Stimulated activated naive CD4-positive, alpha-beta T cell (primary cell): ENCODE data around the gene AJUBA.
"Not testable (repeated sequence)": the region's sequence is repeated elsewhere in the genome, so short reads cannot be mapped to it uniquely, and the experiment has no call there.

Experiments used
- DNase-seq, 6 experiments: peaks; one replicate each; lab custom pipeline; 2025; lab: John Stamatoyannopoulos, UW

The AJUBA gene

DNA sequence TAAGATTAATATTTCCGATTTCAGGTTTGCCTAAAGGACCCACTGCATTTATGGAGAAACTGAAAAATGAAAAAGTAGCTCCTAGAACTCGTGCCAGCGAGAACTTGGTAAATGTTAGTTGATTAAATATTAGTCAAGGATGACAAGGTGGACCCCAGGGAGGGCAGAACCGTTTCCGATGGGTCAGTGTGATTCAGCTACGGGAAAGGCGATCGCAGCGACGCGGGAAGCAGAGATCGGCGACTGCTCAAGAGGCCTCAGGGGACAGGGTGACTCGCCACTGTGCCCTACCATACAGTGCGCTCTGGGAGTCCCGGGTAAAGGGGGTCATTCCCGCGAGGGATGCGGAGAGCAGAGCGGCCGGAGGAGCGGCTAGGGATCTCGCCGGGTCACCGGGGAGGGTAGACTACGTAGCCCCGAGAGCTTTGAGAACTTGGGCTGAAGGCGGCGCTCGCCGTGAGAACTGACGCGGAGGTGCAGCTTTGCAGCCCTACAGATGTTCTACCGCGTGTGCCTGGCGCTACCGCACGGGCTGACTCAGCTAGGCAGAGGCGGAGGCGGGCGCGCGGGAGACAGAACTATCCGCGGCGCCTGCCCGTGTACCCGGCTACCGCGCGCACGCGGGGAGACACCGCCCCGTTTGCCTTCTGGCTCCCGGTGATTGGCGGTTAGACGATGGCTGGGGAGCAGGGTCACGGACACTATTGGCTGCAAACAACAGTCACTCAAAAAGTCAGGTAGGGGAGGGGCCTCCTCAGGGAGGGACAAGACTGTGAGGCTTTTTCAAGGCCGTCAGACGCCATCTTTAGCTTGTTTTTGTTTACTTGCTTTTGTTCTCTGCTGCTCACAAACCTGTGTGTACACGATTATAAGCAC lies 24.4 kb upstream of the AJUBA start:
- peak; percentile 91 to 98 (median 96) for DNase-seq

DNA sequence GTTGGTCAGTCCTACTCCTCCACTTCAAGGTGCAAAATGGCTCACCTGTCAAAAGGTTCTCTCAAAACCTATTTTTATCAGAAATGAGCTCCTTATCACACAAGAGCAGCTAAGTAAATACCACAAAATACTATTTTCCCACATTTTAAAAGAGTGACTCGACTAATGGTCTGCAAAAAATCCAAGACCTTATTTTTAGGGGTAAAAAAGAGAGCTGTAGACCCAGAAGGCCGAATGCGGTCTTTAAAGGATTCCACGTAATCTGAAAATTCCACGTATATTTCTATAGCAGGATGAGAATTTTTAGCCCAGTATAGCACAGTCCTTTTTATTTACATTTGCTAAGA lies 23.8 kb upstream of the AJUBA start:
- no peak for DNase-seq

DNA sequence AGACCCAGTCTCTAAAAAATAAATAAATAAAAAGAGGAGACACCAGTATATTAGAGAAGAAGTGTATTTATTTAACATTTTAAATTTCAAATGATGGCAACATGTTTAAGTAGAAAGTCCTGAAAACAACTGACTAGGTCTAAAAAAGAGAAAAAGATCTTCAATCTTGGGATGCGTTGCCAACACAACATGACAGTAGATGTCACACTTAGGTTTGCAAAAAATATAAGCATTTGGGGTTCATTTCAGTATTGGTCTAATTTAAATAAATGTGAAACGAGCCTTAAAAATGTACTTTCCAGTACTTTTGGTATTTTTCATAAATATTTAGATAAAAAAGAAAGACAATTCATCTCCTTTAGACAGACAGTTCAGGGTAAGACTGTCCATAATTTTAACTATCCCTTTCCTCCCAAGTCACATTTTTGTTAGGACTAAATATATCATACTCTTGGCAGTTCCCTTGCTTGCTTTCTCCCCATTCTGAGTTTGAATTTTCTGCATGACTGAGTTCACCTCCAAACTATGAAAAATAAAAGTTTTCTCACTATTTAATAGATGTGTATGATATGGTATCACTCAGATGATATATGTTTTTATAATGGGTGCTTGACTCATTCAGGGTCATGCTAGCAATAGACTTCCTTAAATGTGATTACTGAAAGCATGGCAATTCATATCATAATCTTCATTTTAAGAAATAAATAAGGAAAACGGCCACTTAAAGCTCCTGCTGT lies 23.3 kb upstream of the AJUBA start:
- no peak for DNase-seq

DNA sequence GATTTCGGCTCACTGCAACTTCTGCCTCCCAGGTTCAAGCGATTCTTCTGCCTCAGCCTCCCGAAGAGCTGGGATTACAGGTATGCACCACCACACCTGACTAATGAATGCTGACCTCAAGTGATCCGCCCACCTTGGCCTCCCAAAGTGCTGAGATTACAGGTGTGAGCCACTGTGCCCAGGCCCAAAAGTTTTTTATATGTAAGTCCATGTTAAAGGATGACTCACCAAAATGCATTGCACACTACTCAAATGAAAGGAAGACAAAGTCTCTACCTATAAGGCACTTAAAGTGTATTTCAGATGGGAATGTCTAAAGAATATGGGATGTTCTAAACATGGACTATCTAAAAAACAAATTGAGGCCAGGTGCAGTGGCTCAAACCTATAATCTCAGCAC lies 21.9 kb upstream of the AJUBA start:
- not testable (repeated sequence) for DNase-seq

DNA sequence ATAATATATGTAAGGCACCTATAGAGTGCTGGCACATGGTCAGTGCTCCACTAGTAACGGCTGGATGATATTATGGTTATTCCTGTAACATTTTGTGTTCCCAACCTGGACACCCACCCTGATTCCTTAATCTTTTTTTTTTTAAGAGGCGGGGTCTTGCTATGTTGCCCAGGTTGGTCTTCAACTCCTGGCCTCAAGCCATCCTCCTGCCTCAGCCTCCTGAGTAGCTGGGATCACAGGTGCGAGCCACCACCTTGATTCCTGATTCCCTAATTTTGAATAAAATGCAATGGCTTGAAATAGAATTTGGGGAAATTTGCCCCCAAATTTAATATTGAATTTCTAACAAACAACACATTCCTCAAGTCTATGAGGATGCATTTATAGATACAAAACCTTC lies 20.2 kb upstream of the AJUBA start:
- DNase-seq: no peak

DNA sequence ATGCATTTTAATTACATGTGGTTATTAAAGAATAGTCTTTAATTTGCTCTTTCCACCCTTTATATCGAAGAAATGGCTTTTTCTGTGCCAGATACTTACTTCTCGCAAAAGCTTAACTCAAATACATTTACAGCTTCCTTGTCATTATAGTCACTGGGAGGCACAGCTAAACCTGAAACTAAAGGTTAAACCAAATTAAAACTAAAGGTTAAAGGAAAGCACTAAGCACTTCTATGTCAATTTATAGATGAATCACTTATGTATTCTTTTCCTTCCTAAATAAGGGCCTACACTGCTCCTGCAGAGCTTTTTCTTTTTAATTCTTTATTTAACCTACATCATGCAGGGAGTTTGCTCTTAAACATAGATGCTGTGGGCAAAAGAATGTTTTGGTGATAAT lies 18.5 kb upstream of the AJUBA start:
- DNase-seq: no peak

DNA sequence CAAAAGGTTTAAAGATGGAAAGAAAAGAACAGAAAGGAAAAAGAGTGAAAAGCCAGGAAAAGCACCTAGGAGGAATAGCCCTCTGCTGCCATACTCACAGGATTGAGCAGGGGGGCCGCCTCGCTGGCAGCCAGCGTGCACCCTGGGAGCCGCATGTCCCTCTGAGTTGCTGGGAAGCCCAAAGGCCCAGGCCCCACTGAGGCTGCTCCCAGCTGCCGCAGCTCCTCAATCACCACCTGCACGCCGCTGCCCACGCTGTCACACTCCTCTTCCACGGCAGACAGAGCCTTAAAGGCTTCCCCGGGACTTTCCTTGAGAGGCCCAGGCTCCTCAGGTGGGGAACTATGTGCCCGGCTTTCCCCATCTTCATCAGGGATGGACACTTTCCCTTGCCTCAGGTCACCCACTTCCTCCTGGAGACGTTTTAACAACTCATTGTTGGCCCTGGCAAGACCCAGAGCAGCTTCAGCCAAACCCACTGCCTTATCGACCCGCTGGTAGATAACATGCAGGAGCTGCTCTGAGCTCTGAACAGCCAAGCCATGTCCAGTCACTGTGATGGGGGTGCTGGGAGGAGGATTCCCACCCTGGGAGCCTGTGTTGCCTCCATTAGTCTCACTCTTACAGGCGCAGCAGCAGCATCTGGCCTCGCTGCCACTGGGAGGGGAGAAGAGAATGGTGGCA lies 16.1 kb upstream of the AJUBA start:
- DNase-seq: no peak

DNA sequence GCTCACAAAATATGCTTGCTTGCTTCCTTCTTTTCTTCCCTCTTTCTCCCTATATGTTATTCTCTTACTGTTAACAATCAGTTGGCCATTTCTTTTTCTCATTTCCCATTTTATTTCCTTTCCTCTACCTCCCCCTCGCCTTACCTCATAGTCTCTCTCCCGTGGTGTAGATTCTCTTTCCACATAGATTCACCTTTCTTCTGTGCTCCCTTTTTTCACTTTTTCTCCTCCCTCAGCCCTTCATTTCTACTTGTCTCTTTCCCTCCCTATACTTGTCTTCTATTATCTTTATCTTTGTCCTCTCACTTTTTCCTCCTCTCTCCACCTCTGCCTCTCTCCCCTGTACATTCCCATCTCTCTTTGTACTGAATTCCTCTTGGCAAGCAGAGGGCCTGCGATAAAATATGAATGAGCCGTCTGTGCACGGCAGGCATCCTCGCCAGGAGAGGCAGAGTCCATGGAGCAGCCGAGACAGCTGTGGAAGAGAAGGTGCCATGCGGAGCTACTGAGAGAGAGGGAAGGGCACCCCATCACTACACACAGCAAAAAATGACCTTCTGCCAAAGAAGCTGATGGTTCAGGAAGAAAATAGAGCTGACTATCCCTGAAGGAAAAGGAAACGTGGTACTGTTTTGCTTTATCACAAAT lies 15.4 kb upstream of the AJUBA start:
- DNase-seq: no peak

DNA sequence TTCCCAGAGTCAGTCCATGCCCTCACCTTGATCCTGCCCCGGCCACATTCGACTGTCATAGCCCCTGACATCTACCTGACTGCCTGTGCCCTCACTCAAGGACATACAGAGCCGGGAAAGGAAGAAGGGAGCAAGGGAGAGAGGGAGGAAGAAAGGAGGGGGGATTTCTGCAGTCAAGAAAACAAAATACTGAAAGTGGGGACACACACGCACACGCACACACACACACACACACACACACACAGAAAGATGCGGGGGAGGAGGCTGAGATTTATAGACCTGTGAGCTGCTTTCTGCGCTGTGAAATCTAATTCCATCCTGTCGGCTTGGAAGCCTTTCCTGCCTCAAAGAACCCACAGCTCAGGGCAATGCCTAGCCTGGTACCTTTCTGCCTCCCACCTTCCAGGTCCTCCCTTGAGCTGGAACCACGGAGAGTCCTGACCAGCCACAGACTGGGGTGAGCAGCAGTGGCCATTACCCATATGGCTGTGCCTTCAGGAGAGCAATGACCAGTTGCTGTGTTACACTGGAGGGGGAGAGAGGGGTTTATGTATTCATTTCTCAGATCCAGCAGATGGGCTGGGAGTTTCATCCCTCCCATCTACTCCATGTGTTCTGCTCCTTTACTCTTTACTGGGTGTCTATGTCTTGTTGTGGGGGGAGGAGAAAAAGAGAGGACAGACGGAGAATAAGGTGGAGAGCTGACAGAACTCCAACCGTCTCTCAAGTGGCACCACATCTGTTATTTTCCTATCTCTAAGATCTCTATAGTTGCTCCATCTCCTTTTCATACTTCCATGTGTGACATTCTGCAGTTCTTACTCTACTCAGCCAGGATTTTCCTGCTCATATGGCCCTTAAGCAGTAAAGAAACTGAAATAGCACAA lies 14.7 kb upstream of the AJUBA start:
- DNase-seq: no peak

DNA sequence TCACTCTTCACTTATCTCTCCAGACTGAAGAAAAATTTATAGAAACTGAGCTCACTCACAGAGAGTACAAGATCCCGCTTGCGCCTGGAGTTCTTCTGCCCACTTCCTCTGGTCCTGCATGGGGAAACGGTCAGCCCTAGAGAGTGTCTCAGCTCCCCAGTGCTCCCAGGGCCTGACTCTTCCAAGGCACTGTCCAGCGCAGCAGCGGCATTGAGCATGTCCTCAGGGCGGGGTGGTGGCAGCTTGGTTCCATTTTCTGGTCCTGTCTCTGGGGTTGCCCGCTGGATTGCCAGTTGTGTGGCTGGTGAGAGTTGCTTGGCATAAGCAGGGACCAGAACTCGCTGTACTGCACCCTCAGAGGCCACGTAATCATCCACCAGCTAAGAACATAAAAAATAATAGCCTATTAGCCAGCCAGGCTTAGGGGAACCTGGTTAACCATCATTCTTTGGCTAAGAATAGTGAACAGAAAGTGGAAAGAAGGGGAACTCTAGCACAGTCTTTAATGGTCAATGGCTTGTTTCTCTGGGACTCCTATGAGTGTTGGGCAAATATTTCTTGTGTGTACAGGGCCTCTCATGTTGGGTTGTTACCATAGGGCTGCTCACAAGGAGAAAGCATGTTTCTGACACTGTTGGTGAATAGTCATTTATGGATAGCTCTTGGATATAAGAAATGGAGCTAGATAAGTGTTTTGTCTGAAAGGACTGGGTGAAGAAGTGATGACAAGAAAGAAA lies 13.7 kb upstream of the AJUBA start:
- no peak for DNase-seq

DNA sequence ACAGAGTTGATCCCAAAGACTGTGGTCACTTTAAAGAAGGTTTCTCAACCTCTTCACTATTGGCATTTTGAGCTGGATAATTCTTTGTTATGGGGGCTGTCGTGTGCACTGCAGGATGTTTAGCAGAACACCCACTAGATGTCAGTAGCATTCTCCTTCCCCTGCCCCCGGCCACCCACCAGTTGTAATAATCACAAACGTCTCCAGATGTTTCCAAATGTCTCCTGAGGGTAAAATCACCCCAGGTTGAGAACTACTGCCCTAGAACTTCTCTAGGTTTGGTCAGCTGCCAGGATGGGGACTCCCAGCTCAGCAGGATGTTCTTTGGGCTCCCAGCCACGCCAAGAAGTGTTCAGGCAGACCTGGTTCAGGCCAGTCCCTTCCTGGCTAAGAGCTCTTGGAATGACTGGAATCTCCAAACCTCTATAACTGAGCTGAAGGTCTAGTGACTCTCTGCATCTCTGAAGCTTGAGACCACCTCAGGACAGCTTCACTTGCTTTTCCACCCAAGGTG lies 12.5 kb upstream of the AJUBA start:
- peak in 5 of 6 experiments; percentile 20 to 52 (median 29) for DNase-seq

DNA sequence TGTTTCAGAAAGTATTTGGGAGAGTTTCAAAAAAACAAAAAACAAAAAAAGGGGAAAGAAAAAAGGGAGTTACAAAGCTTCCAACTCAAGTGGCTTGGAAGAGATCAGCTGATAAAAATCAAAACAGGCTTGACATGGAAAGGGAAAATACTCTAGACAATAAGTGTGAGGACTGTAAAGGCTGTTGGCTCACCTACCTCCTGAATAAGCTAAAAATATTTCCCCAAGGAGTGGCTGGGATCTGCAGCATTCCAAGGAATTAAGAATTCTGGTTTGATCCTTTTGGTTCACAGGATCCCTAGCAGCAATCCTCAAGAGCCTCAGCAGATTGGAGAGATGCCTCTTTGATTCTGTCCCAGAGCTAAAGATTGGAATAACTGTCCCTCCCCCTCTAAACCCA lies 11.2 kb upstream of the AJUBA start:
- DNase-seq: no peak

DNA sequence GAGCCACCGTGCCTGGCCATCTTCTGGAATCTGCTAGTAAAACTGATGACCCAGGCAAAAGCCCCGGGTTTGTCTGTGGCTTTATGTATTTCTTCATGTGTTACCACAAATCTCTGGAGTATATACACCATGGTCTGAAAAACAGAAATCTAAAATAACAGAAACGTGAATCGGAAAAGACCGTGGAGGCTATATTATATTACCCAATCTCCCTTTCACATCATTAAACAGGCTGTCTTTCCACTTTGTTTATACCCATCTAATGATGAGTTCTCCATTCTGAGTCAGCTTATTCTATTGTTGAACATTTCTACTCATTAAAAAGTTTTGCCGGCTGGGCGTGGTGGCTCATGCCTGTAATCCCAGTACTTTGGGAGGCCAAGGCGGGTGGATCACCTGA lies 9.5 kb upstream of the AJUBA start:
- DNase-seq: no peak

DNA sequence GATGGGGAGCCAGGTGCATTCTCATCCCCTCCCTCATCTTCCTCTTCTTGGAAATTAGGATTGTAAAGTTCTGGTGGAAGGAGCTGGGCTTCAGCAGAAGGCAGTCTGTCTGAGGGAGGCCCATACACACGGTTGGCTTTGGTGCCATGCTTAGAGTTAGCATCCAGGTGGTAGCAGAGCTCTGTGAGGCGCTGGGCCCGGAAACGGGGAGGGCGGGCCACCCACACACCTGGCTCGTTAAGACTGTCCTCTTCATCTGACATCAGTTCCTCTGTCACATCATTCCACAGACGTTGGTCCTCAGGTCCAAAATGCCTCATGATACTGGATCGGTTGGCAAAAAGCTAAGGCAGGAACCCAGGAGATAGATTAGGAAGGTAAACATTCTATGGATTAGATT lies 4.9 kb upstream of the AJUBA start:
- DNase-seq: no peak

DNA sequence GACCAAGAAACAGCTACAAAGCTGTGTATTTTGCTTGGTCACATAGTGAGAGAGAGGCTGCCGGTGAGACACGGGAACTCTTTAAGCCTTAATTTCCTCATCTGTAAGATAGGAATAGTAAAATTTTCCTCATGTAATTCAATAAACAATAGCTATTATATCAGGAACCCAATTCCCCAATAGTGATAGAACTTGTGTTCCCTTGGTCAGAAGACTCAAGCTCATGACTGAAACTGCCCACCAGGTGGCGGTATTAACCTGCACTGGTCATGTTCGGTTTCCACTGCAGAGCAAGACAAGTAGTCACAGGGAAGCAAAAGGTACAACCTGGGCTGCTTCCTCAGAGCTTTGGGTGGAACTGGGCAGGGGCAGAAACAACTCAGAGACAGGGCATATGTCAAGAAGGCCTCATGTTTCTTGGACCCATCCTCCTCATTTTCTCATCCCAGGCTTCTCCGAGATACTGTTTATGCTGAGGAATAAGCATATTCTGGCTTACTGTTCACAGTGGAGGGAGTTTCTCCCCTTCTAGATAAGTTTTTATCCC lies 4.2 kb upstream of the AJUBA start:
- DNase-seq: peak; percentile 63 to 88 (median 83)

DNA sequence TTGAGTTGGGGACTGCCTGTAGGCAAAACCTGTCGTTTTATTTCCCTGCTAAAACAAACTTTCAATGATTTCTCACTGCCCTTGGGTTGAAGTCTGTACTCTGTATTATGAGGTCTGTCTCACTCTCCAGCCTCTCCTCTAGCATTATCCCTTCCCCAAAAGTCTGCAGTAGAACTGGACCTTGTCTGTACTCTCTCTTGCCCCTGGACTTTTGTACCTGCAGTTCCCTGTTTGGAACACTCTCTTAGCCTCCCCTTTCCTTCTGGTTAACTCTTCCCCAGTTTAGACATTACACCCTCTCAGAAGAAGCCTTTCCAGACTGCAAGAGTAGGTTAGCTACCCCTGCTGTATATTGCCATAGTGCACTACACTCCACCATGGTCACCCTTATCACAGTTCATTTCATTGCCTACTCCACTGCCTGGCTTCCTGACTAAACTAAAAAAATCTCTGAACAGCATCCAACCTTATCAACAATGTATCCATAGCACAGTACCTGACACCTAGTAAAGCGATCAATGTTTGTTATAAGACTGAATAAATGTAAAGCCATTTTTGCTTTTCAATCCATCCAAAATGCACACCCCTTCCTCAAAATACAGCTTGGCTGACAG lies 3.6 kb upstream of the AJUBA start:
- no peak for DNase-seq

DNA sequence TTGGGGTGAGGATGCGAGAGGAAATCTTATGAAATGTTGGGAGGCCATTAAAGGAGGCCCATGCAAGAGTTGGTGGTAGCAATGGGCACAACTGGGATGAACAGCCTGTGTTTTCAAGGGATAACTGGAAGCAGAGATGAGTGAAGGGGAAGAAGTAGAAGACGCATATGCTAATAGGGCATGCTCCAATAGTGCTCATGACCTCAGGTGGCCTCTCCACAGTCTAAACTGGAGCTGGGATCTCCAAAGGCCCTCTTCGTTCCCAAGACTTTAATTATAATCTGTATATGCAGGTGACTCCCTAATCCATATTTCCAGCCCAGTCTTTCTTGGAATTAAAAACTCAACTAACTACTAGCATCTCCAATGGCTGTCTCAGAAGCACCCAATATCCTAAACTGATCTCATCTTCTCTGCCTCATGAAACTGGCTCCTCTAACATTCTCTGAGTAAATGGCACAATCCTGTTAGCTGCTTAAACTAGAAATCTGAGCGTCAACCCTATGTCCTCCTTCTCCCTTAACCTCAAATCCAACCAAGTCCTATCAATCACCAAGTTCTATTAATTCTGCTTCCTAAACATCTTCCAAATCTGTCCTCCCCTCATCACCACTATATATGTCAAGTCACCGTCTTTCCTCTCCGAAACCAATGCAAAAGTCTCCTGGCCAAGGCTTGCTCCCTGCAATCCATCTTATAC lies 2.8 kb upstream of the AJUBA start:
- no peak for DNase-seq

DNA sequence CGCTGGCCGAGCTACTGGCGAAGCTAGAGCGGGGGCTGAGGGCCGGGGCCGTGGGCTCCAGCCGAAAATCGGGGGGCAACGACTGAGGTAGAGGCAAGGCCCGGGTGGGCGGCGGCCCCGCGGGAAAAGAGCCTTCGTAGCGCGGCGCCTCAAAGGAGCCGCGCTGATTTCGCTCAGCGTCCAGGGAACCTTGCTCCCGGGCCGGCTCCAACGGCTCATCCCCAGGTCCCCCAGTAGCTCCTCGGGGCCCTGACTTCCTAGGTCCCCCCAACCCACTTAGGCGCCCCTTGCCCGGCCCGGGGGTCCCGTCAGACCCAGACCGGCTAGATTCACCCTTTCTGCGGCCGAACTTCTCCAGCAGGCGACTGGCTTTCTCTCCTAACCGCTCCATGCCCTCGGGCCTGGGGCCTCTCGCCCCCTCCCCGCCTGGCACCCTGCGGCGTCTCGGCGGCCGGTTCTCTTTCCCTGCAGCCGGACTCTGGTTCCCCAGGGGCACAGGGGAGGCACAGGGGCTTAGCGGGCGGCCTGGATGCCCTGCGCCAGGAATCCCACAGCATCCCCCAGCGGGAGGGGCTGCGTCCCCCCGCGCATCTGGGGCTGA lies 375 bp downstream of the AJUBA start:
- peak in 2 of 6 experiments; percentile 26 to 36 for DNase-seq
